Occipital lobe (tissue), 2 donors: ENCODE results near the gene NDRG3. TPM values are rescaled to one million over a fixed set of nuclear protein-coding genes. Genes with fewer than 3 reads are reported as not detected.
"Not testable (repeated sequence)": the region's sequence is repeated elsewhere in the genome, so short reads cannot be mapped to it uniquely, and the experiment has no call there.

ENCODE experiments used
- DNase-seq: peaks from one replicate; lab custom pipeline; 2025; lab: John Stamatoyannopoulos, UW
- total RNA-seq: library from RNA; depleted of rRNA; stranded (reverse); fragments of >200 nt; gene quantifications from one replicate; pipeline ENCODE4 v1.2.3, GENCODE V29; 2014

Gene NDRG3
- total RNA-seq, 1 donor from 2014 or later = 43.7 TPM

- DNase-seq = no peak
Observed at GRCh38 chr20:36645353-36645752, 100.5 kb downstream of the NDRG3 start.

GRCh38 chr20:36644706-36645095 lies 101.2 kb downstream of the NDRG3 start:
- DNase-seq = no peak

DNA sequence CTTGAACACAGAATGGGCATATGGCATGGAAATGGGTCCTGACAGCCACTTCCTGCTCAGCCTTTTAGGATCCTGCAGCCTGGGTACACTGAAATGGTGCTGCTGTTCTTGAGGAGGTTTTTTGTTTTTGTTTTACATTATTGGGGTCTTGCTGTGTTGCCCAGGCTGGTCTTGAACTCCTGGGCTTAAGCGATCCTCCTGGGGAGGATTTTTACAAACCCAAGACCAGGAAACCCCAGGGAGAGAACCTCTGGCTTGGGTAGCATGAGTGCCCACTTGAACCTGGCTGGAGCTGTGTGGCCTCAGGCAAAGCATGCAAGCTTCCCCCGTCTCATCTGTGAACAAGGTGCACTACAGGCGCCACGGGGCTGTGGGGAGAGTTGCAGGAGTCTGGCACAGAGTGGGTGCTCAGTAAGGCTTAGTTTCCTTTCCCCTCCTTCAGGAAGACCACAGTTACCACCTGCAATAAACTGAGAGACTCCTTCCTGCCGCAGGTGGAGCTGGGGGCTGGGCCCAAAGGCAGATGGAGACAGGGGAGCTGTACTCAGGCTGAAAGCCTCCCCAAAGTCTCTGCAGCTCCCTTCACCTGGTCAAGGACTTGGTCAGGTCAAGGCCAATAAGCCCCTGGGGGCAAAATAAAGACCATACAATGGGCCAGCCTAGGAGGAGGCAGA lies 101.7 kb downstream of the NDRG3 start:
- no peak for DNase-seq

DNA sequence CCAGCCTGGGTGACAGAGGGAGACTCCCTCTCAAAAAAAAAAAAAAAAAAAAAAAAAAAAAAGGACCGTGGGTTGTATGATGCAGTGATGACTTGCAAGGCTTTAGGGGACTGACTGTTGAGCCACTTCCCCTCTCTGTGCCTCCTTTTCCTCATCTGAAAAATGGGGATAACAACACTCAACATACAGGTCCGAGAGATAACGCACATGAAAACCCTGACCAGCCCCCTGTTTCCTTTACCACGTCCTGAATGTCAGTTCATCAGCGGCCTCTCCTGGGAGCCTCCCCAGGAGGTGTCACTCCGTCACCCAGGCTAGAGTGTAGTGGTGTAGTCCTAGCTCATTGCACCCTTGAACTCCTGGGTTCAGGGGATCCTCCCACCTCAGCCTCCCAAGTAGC lies 103.8 kb downstream of the NDRG3 start:
- no peak for DNase-seq

DNA sequence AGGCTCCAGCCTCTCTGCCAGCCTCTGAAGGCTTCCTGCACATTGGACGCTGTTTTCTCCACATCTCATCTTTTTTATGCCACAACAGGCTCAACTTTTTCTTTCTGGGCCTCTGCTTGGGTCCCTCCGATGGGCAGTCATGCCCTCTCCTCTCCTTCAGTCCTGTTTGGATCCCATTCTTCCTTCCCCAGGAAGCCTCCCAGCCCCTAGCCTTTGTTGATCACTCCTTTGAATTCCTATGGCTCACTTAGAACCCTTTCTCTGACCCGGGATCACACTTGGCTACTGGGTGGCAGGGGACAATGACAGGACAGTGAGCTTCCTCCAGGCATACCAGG lies 104.4 kb downstream of the NDRG3 start:
- no peak for DNase-seq

- not testable (repeated sequence) for DNase-seq
Observed at GRCh38 chr20:36638876-36639400, 107.0 kb downstream of the NDRG3 start.

- DNase-seq = no peak
Observed at GRCh38 chr20:36634342-36634741, 111.5 kb downstream of the NDRG3 start.

GRCh38 chr20:36633285-36633772 lies 112.6 kb downstream of the NDRG3 start:
- DNase-seq = no peak

DNA sequence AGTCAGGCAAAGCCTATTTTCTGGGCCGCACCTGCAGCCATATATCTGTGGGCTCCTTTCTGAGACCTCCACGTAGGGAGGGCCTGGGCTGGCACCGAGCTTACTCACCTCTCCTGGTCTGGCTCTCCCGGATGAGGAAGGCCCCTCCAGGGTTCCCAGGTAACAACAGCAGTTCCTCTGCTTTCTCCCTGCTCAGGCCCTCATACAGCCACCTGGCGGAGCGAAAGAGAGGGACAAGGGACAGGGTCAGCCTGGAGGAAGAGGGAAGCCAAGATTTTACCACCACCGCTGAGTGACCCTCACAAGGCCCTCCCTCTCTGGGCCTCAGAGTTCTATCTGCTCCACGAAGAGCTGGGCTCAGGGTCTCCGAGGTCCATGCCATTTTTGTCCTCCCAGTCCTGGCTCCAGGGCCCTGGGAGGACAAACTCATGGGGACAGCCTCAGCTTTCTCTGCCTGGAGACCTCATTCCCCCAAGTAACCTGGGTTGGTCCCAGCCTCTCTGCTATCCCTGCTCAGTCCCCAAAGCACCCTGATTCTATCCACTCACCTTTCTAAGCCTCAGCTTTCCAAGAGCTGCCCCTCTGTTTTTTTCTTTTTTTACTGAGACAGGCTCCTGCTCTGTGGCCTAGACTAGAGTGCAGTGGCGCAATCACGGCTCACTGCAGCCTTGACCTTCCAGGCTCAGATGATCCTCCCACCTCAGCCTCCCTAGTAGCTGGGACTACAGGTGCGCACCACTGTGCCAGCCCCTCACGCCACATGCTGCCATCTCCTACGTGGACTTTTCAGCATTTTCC lies 113.2 kb downstream of the NDRG3 start:
- no peak for DNase-seq

GRCh38 chr20:36632147-36632486 lies 113.8 kb downstream of the NDRG3 start:
- DNase-seq = no peak

- no peak for DNase-seq
Observed at GRCh38 chr20:36631646-36632045, 114.2 kb downstream of the NDRG3 start.

DNA sequence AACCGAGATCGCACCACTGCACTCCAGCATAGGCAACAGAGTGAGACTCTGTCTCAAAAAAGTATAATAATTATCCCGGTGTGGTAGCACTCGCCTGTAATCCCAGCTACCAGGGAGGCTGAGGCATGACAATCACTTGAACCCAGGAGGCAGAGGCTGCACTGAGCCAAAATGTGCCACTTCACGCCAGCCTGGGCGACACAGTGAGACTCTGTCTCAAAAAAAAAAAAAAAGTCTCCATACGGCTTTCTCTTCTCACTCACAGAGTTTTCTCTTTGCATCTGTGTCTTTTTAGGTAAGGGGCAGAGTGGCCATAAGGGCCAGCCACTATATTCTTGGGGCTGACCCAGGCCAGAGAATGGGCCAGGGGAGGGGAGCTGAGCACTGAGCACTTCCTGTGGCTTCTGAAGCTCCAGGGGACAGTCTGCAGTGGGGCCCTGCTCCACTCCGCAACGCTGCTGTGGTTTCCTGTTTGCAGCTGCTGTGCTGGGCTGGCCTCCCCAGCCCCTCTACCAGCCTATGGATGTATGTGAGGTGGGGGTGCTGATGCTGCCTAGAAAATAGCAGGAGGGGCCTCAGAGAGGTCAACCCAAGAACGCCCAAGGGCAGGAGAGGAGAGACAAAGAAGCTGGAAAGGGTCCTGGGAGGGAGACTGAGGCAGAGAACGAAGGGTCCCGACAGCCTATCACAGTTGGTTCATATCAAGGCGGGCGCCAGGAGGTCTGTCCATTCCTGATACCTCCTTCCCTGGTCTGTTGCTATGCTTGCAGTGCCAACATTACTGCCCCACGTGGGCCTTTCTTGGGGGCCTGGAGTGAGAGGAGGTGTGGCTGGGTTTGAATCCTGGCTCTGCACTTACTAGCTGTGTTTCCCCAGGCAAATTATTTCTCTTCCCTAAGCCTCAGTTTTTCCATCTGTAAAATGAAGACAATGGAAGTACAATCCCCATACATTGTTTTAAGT lies 115.9 kb downstream of the NDRG3 start:
- no peak for DNase-seq

GRCh38 chr20:36628076-36628475 lies 117.8 kb downstream of the NDRG3 start:
- no peak for DNase-seq

GRCh38 chr20:36624944-36625324 lies 121.0 kb downstream of the NDRG3 start:
- no peak for DNase-seq

DNA sequence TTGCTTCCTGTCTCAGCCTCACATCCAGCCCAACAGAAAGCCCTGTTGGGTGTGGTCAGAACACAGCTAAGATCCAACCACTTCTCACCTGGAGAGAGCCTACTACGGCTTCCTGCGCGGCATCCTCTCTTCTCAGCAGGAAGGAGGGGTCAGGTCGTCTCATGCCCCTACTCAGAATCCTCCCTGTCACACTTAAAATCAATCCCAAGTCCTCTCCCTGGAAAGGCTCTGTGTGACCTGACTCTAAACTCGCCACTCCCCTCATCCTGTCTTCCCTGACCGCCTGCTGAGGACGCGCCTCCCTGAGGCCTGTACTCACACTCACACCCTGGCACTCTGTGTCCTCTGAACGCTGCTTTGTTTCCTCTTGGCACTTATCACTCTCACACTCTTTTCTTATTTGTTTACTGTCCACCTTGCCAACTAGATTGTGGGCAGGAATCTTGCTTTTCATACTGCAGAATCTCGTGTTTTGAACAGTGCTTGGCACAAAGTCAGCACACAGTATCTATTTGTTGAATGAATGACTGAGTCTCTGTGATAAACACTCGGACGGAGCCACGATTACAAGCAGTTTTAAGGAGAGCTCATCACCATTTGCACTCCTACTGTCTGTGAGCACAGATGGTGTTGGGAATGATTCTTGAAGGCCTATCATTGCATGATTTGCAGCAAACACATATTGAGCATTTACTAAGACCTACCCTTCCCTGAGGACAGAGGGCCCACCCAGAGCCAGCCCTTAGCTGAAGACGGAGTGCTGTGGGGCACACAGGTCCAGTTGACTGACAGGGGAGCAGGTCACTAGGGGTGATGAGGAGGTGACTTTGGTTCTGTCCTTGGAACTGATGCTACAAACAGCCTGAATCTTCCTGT lies 121.6 kb downstream of the NDRG3 start:
- DNase-seq = no peak

DNA sequence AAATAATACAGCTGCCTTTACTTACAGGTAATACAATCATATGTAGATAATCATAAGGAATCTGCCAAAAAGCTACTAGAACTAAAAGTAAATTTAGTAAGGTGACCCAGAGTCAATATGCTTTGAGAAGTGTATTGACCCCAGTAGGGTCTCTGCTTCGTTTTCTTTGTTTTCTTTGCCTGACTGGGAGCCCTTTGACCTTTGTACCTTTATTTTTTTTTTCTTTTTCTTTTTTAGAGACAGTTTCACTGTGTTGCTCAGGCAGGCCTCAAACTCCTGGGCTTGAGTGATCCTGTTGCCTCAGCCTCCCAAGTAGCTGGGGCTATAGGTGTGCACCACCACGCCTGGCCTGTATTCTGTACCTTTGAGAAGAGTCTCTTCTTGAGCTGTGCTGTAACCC lies 122.4 kb downstream of the NDRG3 start:
- DNase-seq = no peak

DNA sequence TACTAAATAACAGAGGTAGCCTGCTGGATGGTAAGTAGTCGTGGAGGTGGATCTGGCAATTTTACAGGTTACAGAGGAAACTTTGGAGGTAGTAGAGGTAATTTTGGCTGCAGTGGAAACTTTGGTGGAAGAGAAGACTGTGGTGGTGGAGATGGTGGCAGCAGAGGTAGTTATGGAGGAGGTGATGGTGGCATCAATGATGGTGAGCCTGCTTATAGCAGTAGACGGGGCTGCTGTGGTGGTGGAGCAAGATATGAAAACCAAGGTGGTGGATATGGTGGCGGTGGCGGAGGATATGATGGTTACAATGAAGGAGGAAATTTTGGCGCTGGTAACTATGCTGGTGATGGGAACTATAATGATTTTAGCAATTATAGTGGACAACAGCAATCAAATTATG lies 125.0 kb downstream of the NDRG3 start:
- no peak for DNase-seq

- no peak for DNase-seq
Observed at GRCh38 chr20:36614781-36615557, 130.9 kb downstream of the NDRG3 start.

GRCh38 chr20:36613974-36614373 lies 131.9 kb downstream of the NDRG3 start:
- no peak for DNase-seq

DNA sequence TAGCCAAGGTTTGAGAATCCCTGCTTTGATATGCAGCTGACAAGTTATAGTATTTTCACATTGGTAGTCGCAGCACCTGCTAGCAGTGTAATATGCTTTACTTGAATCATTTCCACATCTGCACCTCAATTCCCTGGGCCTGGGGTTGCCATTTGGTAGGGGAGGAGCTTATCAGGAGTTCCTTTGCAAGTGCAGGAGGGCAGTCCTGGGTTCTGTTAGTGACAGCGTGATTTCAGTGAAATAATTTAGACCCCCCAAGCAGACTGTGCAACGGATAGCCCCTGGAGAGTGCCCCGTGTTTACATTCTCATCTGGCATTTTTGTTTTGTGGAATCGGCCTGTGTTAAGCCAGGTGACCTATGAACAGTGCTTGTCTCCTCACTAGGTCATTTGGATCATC lies 134.3 kb downstream of the NDRG3 start:
- DNase-seq = no peak
